A549 (cell line): Measurements from ENCODE around the gene HAO2. TPM values are rescaled to one million over a fixed set of nuclear protein-coding genes. Genes with fewer than 3 reads are reported as not detected.

Source experiments
- ATAC-seq, 2 experiments: fragments of 200-7000 bp in 1 of 2; fragments of >200 bp in 1 of 2; cut with Nextera tagmentation in 1 of 2; cut with Tn5 transposase in 1 of 2; 3 replicates each; pipeline versions ENCODE4 v1.8.0 to v1.9.1; 2018 to 2020; ENCODE audit warnings: mild to moderate bottlenecking in 1 of 2, moderate library complexity in 1 of 2
- CTCF ChIA-PET: fragments of 300-600 bp; sonication (Branson Sonifier 250); formaldehyde crosslinking; extraction: SDS; loops from one replicate; lab custom pipeline; 2021; ENCODE audit warnings: antibody characterized with exemption, inconsistent platforms; lab: Yijun Ruan, JAX
- POLR2A ChIA-PET: fragments of 350-600 bp; formaldehyde crosslinking; extraction: SDS; loops from one replicate; lab custom pipeline; 2021; ENCODE audit warnings: antibody characterized with exemption, inconsistent platforms; lab: Yijun Ruan, JAX
- DNase-seq, 2 experiments: peaks; one replicate each; pipeline versions ENCODE4 v3.0.0 to v3.0.0-alpha.2; 2011 to 2016; ENCODE audit warnings: low read depth in 1 of 2, low spot score in 1 of 2
- FAIRE-seq: peaks from 2 replicates; lab custom pipeline; 2011; peaks lifted over from hg19 to GRCh38; lab: Jason Lieb, UNC
- H3K27ac ChIP-seq, 2 experiments: fragments of >200 bp; sonication (Bioruptor Twin); formaldehyde crosslinking; 3 replicates each; pipeline ENCODE4 v1.5.1; 2016 to 2017
- H3K4me1 ChIP-seq: fragments of >200 bp; sonication (Bioruptor Twin); formaldehyde crosslinking; 3 replicates; pipeline ENCODE4 v1.6.1; 2016
- H3K4me2 ChIP-seq: fragments of >200 bp; sonication (Bioruptor Twin); formaldehyde crosslinking; 3 replicates; pipeline ENCODE4 v1.6.1; 2016
- H3K4me3 ChIP-seq: fragments of >200 bp; sonication (Bioruptor Twin); formaldehyde crosslinking; 3 replicates; pipeline ENCODE4 v1.5.1; 2016
- H3K9me3 ChIP-seq: fragments of >200 bp; sonication (Bioruptor Twin); formaldehyde crosslinking; 3 replicates; pipeline ENCODE4 v1.6.1; 2016
- BHLHE40 ChIP-seq: IDR thresholded peaks from 2 replicates; pipeline ENCODE4 v1.6.1; 2012; ENCODE audit warnings: low read depth, low read length, inconsistent platforms
- CBX8 ChIP-seq: fragments of 200-600 bp; sonication (generic); IDR thresholded peaks from 2 replicates; pipeline ENCODE4 v1.6.1; 2016
- CEBPB ChIP-seq, 2 experiments: fragments of >200 bp in 1 of 2; sonication (Bioruptor Twin) in 1 of 2; formaldehyde crosslinking in 1 of 2; IDR thresholded peaks; 2 replicates each; pipeline ENCODE4 v1.6.1; 2012 to 2016
- CHD4 ChIP-seq: fragments of 200-600 bp; sonication (generic); IDR thresholded peaks from 2 replicates; pipeline ENCODE4 v1.6.1; 2016; ENCODE audit warnings: antibody characterized with exemption, mild to moderate bottlenecking, borderline replicate concordance
- EHF ChIP-seq: fragments of 250-450 bp; sonication (Bioruptor Pico); IDR thresholded peaks from 2 replicates; pipeline ENCODE4 v1.5.0; 2020; ENCODE audit warnings: mild to moderate bottlenecking
- EHMT2 ChIP-seq: fragments of 200-600 bp; sonication (generic); IDR thresholded peaks from 2 replicates; pipeline ENCODE4 v1.6.1; 2016; ENCODE audit warnings: antibody characterized with exemption, low read depth, mild to moderate bottlenecking, moderate library complexity
- FOXS1 ChIP-seq: fragments of 250-450 bp; sonication (Bioruptor Pico); IDR thresholded peaks from 2 replicates; pipeline ENCODE4 v1.5.0; 2020; ENCODE audit warnings: mild to moderate bottlenecking, moderate library complexity
- GATA3 ChIP-seq: IDR thresholded peaks from 2 replicates; pipeline ENCODE4 v1.6.1; 2012; ENCODE audit warnings: borderline replicate concordance
- HOXB13 ChIP-seq: fragments of 250-450 bp; sonication (Bioruptor Pico); IDR thresholded peaks from 2 replicates; pipeline ENCODE4 v1.5.0; 2020; ENCODE audit warnings: low read depth, mild to moderate bottlenecking, moderate library complexity
- HOXB5 ChIP-seq: fragments of 250-450 bp; sonication (Bioruptor Pico); IDR thresholded peaks from 2 replicates; pipeline ENCODE4 v1.5.0; 2020; ENCODE audit warnings: mild to moderate bottlenecking, moderate library complexity
- JUN ChIP-seq, 2 experiments: fragments of >200 bp; sonication (Bioruptor Twin); formaldehyde crosslinking; IDR thresholded peaks; 2 replicates in 1 of 2; 3 replicates in 1 of 2; pipeline ENCODE4 v1.6.1; 2016 to 2017
- KDM1A ChIP-seq: fragments of 200-600 bp; sonication (generic); IDR thresholded peaks from 2 replicates; pipeline ENCODE4 v1.6.1; 2016; ENCODE audit warnings: low read depth, mild to moderate bottlenecking
- MAZ ChIP-seq: fragments of 150-350 bp; IDR thresholded peaks from 2 replicates; pipeline ENCODE4 v1.6.1; 2014; ENCODE audit warnings: antibody characterized with exemption, low read depth, low read length, borderline replicate concordance
- MYC ChIP-seq: IDR thresholded peaks from 2 replicates; pipeline ENCODE4 v1.6.1; 2012; ENCODE audit warnings: mild to moderate bottlenecking, inconsistent platforms, low read length, improper control_type of control experiment, borderline replicate concordance
- NFE2L2 ChIP-seq: fragments of 150-350 bp; conservative IDR thresholded peaks from 2 replicates; pipeline ENCODE4 v1.6.1; 2014; ENCODE audit warnings: low read length
- NPAS2 ChIP-seq: fragments of 250-450 bp; sonication (Bioruptor Pico); IDR thresholded peaks from 2 replicates; pipeline ENCODE4 v1.8.0; 2022; ENCODE audit warnings: mild to moderate bottlenecking, moderate library complexity, borderline replicate concordance
- POLR2A ChIP-seq: IDR thresholded peaks from 2 replicates; pipeline ENCODE4 v1.6.1; 2012; ENCODE audit warnings: mild to moderate bottlenecking, low read length
- RAD21 ChIP-seq, 2 experiments: fragments of >200 bp in 1 of 2; sonication (Bioruptor Twin) in 1 of 2; formaldehyde crosslinking in 1 of 2; IDR thresholded peaks in 1 of 2; conservative IDR thresholded peaks in 1 of 2; 2 replicates in 1 of 2; 3 replicates in 1 of 2; pipeline ENCODE4 v1.6.1; 2012 to 2018; ENCODE audit warnings: inconsistent platforms in 1 of 2
- SREBF2 ChIP-seq: fragments of 450-650 bp; IDR thresholded peaks from 2 replicates; pipeline ENCODE4 v1.6.1; 2014; ENCODE audit warnings: mild to moderate bottlenecking, moderate library complexity
- TFCP2L1 ChIP-seq: fragments of 250-450 bp; sonication (Bioruptor Pico); IDR thresholded peaks from 2 replicates; pipeline ENCODE4 v1.5.0; 2021; ENCODE audit warnings: mild to moderate bottlenecking
- ZFP36 ChIP-seq: fragments of 450-650 bp; IDR thresholded peaks from 2 replicates; pipeline ENCODE4 v1.6.1; 2014; ENCODE audit warnings: borderline replicate concordance; ENCODE audit not compliant: partially characterized antibody
- WGBS: methylation state at CpG from one replicate; pipeline ENCODE4 v1.1.6; 2017; ENCODE audit errors: missing lambda C conversion rate; 5-methylcytosine and 5-hydroxymethylcytosine counted together
- polyA plus RNA-seq, 4 experiments: library from polyadenylated mRNA; depleted of rRNA in 3 of 4; stranded (reverse); fragments of >200 nt; fragmentation: RNase III in 1 of 4; extraction: RNeasy Plus Mini Kit Qiagen cat#74134 plus additional on column Dnase treatment in 1 of 4; gene quantifications; 2 replicates in 3 of 4; 3 replicates in 1 of 4; pipeline ENCODE4 v1.2.3, GENCODE V29; 2011 to 2017
- TF ChIP-seq, protein P1 (sequence below): IDR thresholded peaks from 2 replicates; pipeline ENCODE4 v1.6.1; 2012
- TF ChIP-seq, protein P2 (sequence below): IDR thresholded peaks from 2 replicates; pipeline ENCODE4 v1.6.1; 2012
- TF ChIP-seq, protein P3 (sequence below): fragments of 250-450 bp; sonication (Bioruptor Pico); IDR thresholded peaks from 2 replicates; pipeline ENCODE4 v1.5.0; 2021; ENCODE audit warnings: mild to moderate bottlenecking, moderate library complexity, borderline replicate concordance
- TF ChIP-seq, protein P4 (sequence below): fragments of >200 bp; sonication (Bioruptor Twin); formaldehyde crosslinking; IDR thresholded peaks from 3 replicates; pipeline ENCODE4 v1.6.1; 2016
- TF ChIP-seq, protein P5 (sequence below): fragments of >200 bp; sonication (Bioruptor Twin); formaldehyde crosslinking; IDR thresholded peaks from 3 replicates; pipeline ENCODE4 v1.5.1; 2016

HAO2 gene
- polyA plus RNA-seq, 2 of the 4 experiments (the other 2 are of a cell fraction) = 0.05 to 0.10 TPM

DNA sequence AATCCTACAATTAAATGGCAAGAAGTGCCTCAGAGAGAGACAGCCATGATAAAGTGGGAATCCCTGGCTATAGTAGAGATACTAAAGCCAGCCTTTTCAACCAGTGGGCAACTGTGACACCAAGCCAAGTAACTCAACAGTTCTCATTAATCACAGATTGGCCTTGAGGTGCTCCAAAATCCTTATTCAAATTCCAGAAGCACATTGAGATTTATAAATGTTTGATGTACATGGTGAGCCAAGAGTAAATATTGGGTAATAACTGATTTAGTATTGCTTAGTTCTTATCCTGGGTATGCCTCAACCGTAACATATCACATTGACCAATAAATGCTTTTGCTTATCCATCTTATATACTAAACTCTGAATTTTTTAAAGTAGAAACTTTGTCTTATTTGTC lies 17.1 kb downstream of the HAO2 start:
- WGBS = 70% methylated on average over 1 of the region's 1 CpG
- CTCF ChIA-PET = interaction anchor here (1.2 kb wide), 1 partner anchor 18 kb away, joined by 3 read pairs; no protein-coding TSS in a partner anchor
- DNase-seq (no peak), ATAC-seq (no peak), FAIRE-seq (no peak)
- Histone ChIP-seq H3K4me3 (no peak overlapping the region), H3K27ac (no peak overlapping the region), H3K4me1 (no peaks in the 10 kb centered on the region), H3K4me2 (no peak overlapping the region), H3K9me3 (no peaks in the 10 kb centered on the region)
- TF ChIP-seq MYC (no peak), FOXS1 (CRISPR knock-in tag) (no peak), HOXB13 (CRISPR knock-in tag) (no peak), NFE2L2 (no peak), EHF (CRISPR knock-in tag) (no peak), EHMT2 (no peak), CHD4 (no peak), HOXB5 (CRISPR knock-in tag) (no peak)
- TF ChIP-seq, protein P1, sequence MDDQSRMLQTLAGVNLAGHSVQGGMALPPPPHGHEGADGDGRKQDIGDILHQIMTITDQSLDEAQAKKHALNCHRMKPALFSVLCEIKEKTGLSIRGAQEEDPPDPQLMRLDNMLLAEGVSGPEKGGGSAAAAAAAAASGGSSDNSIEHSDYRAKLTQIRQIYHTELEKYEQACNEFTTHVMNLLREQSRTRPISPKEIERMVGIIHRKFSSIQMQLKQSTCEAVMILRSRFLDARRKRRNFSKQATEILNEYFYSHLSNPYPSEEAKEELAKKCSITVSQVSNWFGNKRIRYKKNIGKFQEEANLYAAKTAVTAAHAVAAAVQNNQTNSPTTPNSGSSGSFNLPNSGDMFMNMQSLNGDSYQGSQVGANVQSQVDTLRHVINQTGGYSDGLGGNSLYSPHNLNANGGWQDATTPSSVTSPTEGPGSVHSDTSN = no peak
- TF ChIP-seq, protein P2, sequence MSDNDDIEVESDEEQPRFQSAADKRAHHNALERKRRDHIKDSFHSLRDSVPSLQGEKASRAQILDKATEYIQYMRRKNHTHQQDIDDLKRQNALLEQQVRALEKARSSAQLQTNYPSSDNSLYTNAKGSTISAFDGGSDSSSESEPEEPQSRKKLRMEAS = no peak
- POLR2A ChIA-PET = no interaction called here

DNA sequence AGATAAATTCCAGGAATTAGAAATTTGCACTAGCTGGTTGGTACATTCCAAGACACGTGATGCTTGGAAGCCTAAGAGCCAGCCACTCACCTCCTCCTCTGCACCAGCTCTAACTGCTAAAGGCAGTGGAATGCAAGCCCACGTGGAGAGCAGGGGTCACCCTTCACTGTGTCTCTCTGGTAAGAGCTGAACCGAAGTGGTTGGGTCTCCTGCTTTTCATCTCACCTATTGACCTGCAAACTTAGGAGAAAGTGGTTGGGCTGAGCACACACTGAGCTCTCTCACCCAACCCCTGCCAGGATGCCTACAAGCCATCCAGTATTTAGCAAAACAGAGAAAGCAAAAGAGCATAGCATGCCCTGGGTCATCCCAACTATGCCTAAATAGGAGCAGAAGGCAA lies 19.3 kb downstream of the HAO2 start:
- Histone ChIP-seq H3K9me3 (no peaks in the 10 kb centered on the region), H3K4me2 (no peak overlapping the region), H3K27ac (no peak overlapping the region), H3K4me1 (no peaks in the 10 kb centered on the region), H3K4me3 (no peak overlapping the region)
- WGBS = 6% methylated on average over 2 of the region's 3 CpGs
- TF ChIP-seq HOXB5 (CRISPR knock-in tag) = no peak
- ATAC-seq = no peak
- CTCF ChIA-PET = no interaction called here
- DNase-seq = no peak
- POLR2A ChIA-PET = no interaction called here
- FAIRE-seq = no peak

DNA sequence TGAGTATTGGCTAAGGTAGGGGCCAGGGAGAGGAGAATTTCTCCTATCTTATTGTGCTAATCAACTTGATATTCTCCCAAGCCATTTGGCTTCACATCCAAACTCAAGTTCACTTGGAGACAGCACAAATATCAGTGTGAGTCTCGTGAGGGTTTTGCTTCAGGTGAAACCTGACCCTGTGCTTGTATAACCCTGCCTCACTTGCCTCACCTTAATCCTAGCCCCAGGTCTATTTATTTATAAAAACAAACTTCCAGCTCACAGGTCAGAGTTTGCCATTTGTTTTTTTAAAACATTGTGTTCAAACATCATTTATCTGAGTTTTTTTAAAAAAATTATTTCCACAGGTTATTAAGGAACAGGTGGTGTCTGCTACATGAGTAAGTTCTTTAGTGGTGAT lies 19.9 kb downstream of the HAO2 start:
- Histone ChIP-seq H3K4me3 (no peak overlapping the region), H3K4me2 (no peak overlapping the region), H3K27ac (no peak overlapping the region), H3K4me1 (no peaks in the 10 kb centered on the region), H3K9me3 (no peaks in the 10 kb centered on the region)
- ChIA-PET CTCF (no interaction called here), POLR2A (no interaction called here)
- TF ChIP-seq KDM1A (no peak), TFCP2L1 (CRISPR knock-in tag) (no peak), GATA3 (no peak), CEBPB (IDR thresholded peaks at IDR 0.05) (no peak), BHLHE40 (no peak), NPAS2 (CRISPR knock-in tag) (no peak), EHMT2 (no peak), SREBF2 (no peak), RAD21 (conservative IDR thresholded peaks at IDR 0.05 in 1 of 2, IDR thresholded peaks at IDR 0.05 in 1 of 2) (no peak), JUN (IDR thresholded peaks at IDR 0.05) (no peak), CBX8 (no peak), NFE2L2 (no peak), POLR2A (no peak), ZFP36 (no peak), MAZ (no peak), CHD4 (no peak)
- TF ChIP-seq, protein P3, sequence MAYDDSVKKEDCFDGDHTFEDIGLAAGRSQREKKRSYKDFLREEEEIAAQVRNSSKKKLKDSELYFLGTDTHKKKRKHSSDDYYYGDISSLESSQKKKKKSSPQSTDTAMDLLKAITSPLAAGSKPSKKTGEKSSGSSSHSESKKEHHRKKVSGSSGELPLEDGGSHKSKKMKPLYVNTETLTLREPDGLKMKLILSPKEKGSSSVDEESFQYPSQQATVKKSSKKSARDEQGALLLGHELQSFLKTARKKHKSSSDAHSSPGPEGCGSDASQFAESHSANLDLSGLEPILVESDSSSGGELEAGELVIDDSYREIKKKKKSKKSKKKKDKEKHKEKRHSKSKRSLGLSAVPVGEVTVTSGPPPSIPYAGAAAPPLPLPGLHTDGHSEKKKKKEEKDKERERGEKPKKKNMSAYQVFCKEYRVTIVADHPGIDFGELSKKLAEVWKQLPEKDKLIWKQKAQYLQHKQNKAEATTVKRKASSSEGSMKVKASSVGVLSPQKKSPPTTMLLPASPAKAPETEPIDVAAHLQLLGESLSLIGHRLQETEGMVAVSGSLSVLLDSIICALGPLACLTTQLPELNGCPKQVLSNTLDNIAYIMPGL = no peak
- TF ChIP-seq, protein P4, sequence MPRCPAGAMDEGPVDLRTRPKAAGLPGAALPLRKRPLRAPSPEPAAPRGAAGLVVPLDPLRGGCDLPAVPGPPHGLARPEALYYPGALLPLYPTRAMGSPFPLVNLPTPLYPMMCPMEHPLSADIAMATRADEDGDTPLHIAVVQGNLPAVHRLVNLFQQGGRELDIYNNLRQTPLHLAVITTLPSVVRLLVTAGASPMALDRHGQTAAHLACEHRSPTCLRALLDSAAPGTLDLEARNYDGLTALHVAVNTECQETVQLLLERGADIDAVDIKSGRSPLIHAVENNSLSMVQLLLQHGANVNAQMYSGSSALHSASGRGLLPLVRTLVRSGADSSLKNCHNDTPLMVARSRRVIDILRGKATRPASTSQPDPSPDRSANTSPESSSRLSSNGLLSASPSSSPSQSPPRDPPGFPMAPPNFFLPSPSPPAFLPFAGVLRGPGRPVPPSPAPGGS = no peak
- TF ChIP-seq, protein P2 = no peak
- TF ChIP-seq, protein P5, sequence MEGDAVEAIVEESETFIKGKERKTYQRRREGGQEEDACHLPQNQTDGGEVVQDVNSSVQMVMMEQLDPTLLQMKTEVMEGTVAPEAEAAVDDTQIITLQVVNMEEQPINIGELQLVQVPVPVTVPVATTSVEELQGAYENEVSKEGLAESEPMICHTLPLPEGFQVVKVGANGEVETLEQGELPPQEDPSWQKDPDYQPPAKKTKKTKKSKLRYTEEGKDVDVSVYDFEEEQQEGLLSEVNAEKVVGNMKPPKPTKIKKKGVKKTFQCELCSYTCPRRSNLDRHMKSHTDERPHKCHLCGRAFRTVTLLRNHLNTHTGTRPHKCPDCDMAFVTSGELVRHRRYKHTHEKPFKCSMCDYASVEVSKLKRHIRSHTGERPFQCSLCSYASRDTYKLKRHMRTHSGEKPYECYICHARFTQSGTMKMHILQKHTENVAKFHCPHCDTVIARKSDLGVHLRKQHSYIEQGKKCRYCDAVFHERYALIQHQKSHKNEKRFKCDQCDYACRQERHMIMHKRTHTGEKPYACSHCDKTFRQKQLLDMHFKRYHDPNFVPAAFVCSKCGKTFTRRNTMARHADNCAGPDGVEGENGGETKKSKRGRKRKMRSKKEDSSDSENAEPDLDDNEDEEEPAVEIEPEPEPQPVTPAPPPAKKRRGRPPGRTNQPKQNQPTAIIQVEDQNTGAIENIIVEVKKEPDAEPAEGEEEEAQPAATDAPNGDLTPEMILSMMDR = no peak
- no peak for ATAC-seq
- FAIRE-seq = no peak
- no peak for DNase-seq
- 0% methylated on average over 1 of the region's 1 CpG for whole genome bisulfite sequencing
